ENCODE measurements around the gene FAM76B.

FAM76B gene

DNA sequence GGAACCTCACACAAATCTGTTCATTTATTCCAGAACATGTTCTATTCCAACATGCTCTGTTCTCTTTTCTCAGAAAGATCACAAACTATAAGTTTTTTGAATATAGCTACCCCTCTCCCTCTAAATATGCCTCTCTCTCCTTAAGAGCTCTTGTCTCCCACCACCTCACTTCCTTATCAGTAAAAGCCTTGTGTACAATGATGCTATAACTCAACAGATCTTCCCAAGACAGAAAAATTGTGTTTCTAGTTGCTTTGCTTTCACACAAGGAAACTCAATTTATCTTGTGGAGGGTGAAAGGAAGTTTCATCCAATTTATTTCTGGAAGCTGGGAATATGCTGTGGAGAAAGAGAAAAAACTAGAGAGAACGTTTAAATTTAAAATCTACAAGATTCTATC, 64.4 kb downstream of the FAM76B start:
- Histone ChIP-seq H4K8ac (ENCODE audit: low read depth, low read length) (no peak overlapping the region), H3K79me2 (ENCODE audit: control insufficient read depth, insufficient read depth, low read length, poor library complexity) (no peaks in the 10 kb centered on the region), H3K27ac (ENCODE audit: low read depth, low read length) (no peak overlapping the region), H3K27me3 (ENCODE audit: insufficient read depth, low read length) (no peaks in the 10 kb centered on the region), H4K12ac (ENCODE audit: low read depth, low read length) (no peak overlapping the region), H3K36me3 (ENCODE audit: control insufficient read depth in 1 of 2, insufficient read depth in 2 of 2, low read length in 2 of 2) (no peaks in the 10 kb centered on the region), H2BK120ac (ENCODE audit: insufficient read depth, low read length, poor library complexity) (no peak overlapping the region), H3K9me3 (ENCODE audit: insufficient read depth, low read depth, low read length) (no peaks in the 10 kb centered on the region), H3K4ac (ENCODE audit: low read depth, low read length) (no peak overlapping the region), H3K23ac (ENCODE audit: low read length) (no peak overlapping the region), H4K91ac (ENCODE audit: low read depth, low read length) (no peak overlapping the region), H2AFZ (ENCODE audit: insufficient read depth, low read length, poor library complexity) (no peak overlapping the region), H2BK12ac (ENCODE audit: low read length) (no peak overlapping the region), H2AK5ac (ENCODE audit: low read length) (no peak overlapping the region), H3K14ac (ENCODE audit: low read length) (no peak overlapping the region), H3K4me2 (ENCODE audit: low read length) (no peak overlapping the region), H3K9ac (ENCODE audit: low read length) (no peak overlapping the region), H3K4me1 (ENCODE audit: control insufficient read depth in 1 of 2, insufficient read depth in 2 of 2, low read length in 2 of 2) (no peaks in the 10 kb centered on the region), H3K4me3 (ENCODE audit: low read depth, low read length) (no peak overlapping the region), H3K79me1 (ENCODE audit: low read length) (no peaks in the 10 kb centered on the region), H3K18ac (ENCODE audit: low read length) (no peak overlapping the region), H2BK5ac (ENCODE audit: low read depth, low read length, poor library complexity) (no peak overlapping the region)
- WGBS (ENCODE audit: extremely low coverage, insufficient coverage, insufficient read length): no CpG with 5 or more reads among the region's 1 CpG
- no peak for DNase-seq

DNA sequence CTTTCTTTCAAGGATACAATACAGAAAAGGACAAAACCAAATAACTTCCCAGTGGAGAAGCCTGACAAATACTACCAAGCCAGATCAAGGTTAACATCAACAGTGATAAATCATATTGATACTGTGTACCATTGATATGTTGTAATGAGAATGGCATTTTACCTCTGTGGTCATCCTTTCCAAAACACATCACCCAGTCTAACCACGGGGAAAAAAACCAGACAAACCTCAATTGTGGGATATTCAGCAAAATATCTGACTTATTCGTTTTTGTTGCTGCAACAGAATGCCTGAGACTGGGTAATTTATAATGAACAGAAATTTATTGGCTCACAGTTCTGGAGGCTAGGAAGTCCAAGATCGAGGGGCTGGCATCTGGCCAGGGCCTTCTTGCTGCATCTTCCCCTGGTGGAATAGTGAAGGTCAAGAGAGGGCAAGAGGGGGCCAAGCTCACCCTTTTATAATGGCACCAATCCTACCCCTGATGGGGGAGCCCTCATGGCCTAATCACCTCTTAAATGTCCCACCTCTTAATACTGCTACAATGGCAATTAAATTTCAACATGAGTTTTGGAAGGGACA, 66.1 kb downstream of the FAM76B start:
- no peaks in the 10 kb centered on the region for H3K4me1 ChIP-seq (ENCODE audit: control insufficient read depth in 1 of 2, insufficient read depth in 2 of 2, low read length in 2 of 2)
- no peaks in the 10 kb centered on the region for H3K79me2 ChIP-seq (ENCODE audit: control insufficient read depth, insufficient read depth, low read length, poor library complexity)
- no peak for DNase-seq
- H4K8ac ChIP-seq (ENCODE audit: low read depth, low read length): no peak overlapping the region
- no peaks in the 10 kb centered on the region for H3K27me3 ChIP-seq (ENCODE audit: insufficient read depth, low read length)
- no peak overlapping the region for H3K9ac ChIP-seq (ENCODE audit: low read length)
- no CpG with 5 or more reads among the region's 3 CpGs for WGBS (ENCODE audit: extremely low coverage, insufficient coverage, insufficient read length)
- no peak overlapping the region for H3K4ac ChIP-seq (ENCODE audit: low read depth, low read length)
- H3K14ac ChIP-seq (ENCODE audit: low read length): no peak overlapping the region
- H4K12ac ChIP-seq (ENCODE audit: low read depth, low read length): no peak overlapping the region
- H3K36me3 ChIP-seq (ENCODE audit: control insufficient read depth in 1 of 2, insufficient read depth in 2 of 2, low read length in 2 of 2): no peaks in the 10 kb centered on the region
- no peak overlapping the region for H2BK120ac ChIP-seq (ENCODE audit: insufficient read depth, low read length, poor library complexity)
- H2AK5ac ChIP-seq (ENCODE audit: low read length): no peak overlapping the region
- H3K27ac ChIP-seq (ENCODE audit: low read depth, low read length): no peak overlapping the region
- no peak overlapping the region for H3K4me3 ChIP-seq (ENCODE audit: low read depth, low read length)
- no peaks in the 10 kb centered on the region for H3K79me1 ChIP-seq (ENCODE audit: low read length)
- H2AFZ ChIP-seq (ENCODE audit: insufficient read depth, low read length, poor library complexity): no peak overlapping the region
- no peak overlapping the region for H3K4me2 ChIP-seq (ENCODE audit: low read length)
- H2BK12ac ChIP-seq (ENCODE audit: low read length): no peak overlapping the region
- no peak overlapping the region for H3K23ac ChIP-seq (ENCODE audit: low read length)
- H3K9me3 ChIP-seq (ENCODE audit: insufficient read depth, low read depth, low read length): no peaks in the 10 kb centered on the region
- H4K91ac ChIP-seq (ENCODE audit: low read depth, low read length): no peak overlapping the region
- no peak overlapping the region for H3K18ac ChIP-seq (ENCODE audit: low read length)
- no peak overlapping the region for H2BK5ac ChIP-seq (ENCODE audit: low read depth, low read length, poor library complexity)

DNA sequence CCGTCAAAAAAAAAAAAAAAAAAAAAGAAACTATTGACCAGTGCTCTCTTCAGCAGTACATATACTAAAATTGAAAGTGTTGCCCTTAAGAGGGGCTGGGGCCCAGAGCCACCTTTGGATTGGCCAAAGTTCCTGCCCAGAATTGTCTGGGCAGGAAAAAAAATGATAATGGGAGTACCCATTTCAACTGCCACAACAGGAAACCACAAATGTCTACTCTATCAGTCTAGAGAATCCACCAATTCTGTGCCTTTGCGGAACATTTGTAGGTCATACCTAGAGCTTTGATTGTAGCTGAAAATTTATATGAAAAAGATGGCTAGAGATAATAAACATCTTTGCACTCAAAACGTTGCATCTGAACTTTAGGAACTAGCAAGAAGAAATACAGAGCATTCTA, 69.4 kb downstream of the FAM76B start:
- Histone ChIP-seq H2AFZ (ENCODE audit: insufficient read depth, low read length, poor library complexity) (no peak overlapping the region), H3K27ac (ENCODE audit: low read depth, low read length) (no peak overlapping the region), H3K4me1 (ENCODE audit: control insufficient read depth in 1 of 2, insufficient read depth in 2 of 2, low read length in 2 of 2) (no peaks in the 10 kb centered on the region), H2BK5ac (ENCODE audit: low read depth, low read length, poor library complexity) (no peak overlapping the region), H2BK120ac (ENCODE audit: insufficient read depth, low read length, poor library complexity) (no peak overlapping the region), H3K9ac (ENCODE audit: low read length) (no peak overlapping the region), H2AK5ac (ENCODE audit: low read length) (no peak overlapping the region), H4K12ac (ENCODE audit: low read depth, low read length) (no peak overlapping the region), H3K27me3 (ENCODE audit: insufficient read depth, low read length) (no peaks in the 10 kb centered on the region), H3K14ac (ENCODE audit: low read length) (no peak overlapping the region), H2BK12ac (ENCODE audit: low read length) (no peak overlapping the region), H3K4ac (ENCODE audit: low read depth, low read length) (no peak overlapping the region), H3K18ac (ENCODE audit: low read length) (no peak overlapping the region), H3K79me1 (ENCODE audit: low read length) (no peaks in the 10 kb centered on the region), H4K91ac (ENCODE audit: low read depth, low read length) (no peak overlapping the region), H3K23ac (ENCODE audit: low read length) (no peak overlapping the region), H3K4me3 (ENCODE audit: low read depth, low read length) (no peak overlapping the region), H3K36me3 (ENCODE audit: control insufficient read depth in 1 of 2, insufficient read depth in 2 of 2, low read length in 2 of 2) (no peaks in the 10 kb centered on the region), H3K4me2 (ENCODE audit: low read length) (no peak overlapping the region), H3K79me2 (ENCODE audit: control insufficient read depth, insufficient read depth, low read length, poor library complexity) (no peaks in the 10 kb centered on the region), H3K9me3 (ENCODE audit: insufficient read depth, low read depth, low read length) (no peaks in the 10 kb centered on the region), H4K8ac (ENCODE audit: low read depth, low read length) (no peak overlapping the region)
- no peak for DNase-seq
- no CpG with 5 or more reads among the region's 3 CpGs for WGBS (ENCODE audit: extremely low coverage, insufficient coverage, insufficient read length)
